ENCODE measurements around the gene OR4D2. TPM values are rescaled to one million over a fixed set of nuclear protein-coding genes. Genes with fewer than 3 reads are reported as not detected.

The OR4D2 gene
- total and polyA plus RNA-seq, 8 donors = not detected

DNA sequence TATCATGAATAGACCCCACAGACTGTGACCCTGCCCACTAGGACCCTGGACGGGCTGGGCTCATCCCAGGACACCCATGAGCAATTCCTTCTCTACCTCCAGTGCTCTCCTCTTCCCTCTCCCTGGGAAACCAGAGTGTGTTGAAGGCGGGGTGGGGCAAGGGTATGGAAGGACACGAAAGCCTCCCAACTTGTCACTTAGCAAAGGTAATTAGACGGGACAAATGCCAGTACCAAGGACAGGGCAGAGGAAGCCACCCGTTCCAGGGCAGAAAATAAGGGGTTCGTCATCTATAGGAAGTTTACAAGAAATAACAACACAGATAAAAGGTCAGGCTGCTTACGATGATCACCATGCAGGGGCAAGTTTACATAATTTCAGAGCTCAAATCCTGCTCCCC lies 20.9 kb downstream of the OR4D2 start:
- FAIRE-seq (no peak), ATAC-seq (no peak), DNase-seq (no peak)
- no peaks in the 10 kb centered on the region for H3K27me3 ChIP-seq
- no peak overlapping the region for H3K4me3 ChIP-seq
- no peak overlapping the region for H3K27ac ChIP-seq
- no peaks in the 10 kb centered on the region for H3K9me3 ChIP-seq
- TF ChIP-seq CTCF (IDR thresholded peaks at IDR 0.05) = no peak
- WGBS, 2 donors = 28 to 38% methylated on average over 7 of the region's 7 CpGs
- intact Hi-C loops (cut with DNase I) = no loop called here
- H3K36me3 ChIP-seq = no peaks in the 10 kb centered on the region
- no peaks in the 10 kb centered on the region for H3K4me1 ChIP-seq

DNA sequence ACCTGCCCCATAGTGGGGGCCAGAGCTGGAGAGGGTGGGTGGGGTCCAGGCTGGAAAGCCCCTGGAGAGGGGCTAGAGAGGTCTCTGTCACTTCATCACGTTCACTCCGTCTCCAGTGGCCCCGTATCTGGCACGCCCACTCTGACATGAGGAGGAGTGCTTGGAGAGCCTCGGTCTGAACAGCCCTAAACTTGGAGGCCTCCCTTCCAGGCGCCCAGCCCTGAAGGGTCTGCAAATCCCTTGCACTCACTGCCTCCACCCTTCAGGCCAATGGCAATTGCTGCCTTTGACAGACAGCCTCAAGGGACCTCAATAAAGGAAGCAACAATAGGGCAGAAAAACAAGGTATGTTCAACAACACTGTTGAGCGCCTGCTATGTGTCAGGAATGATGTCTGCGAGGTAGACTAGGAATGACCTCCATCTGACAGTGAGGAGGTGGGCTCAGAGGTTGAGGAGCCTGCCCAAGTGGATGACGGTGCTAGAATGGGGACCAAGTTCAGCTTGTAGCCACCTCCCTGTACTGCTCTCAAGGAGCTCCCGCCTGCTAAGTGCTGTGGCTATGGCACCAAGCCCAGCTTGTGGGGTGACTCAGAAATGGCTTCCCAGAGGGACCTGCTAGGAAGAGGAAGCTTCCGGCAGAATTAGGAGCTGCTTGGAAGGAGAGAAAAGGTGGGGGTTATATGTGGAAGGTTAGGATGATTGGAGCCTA lies 22.8 kb downstream of the OR4D2 start:
- H3K4me3 ChIP-seq = no peak overlapping the region
- no peaks in the 10 kb centered on the region for H3K4me1 ChIP-seq
- WGBS, 2 donors = 49 to 52% methylated on average over 11 of the region's 11 CpGs
- peak in 3 of 4 donors; percentile 47 to 69 (median 51) for ATAC-seq
- FAIRE-seq = no peak
- H3K9me3 ChIP-seq = no peaks in the 10 kb centered on the region
- no peaks in the 10 kb centered on the region for H3K36me3 ChIP-seq
- no peak for DNase-seq
- H3K27me3 ChIP-seq = no peaks in the 10 kb centered on the region
- no peak for TF ChIP-seq CTCF (IDR thresholded peaks at IDR 0.05)
- intact Hi-C loops (cut with DNase I) = no loop called here
- no peak overlapping the region for H3K27ac ChIP-seq

DNA sequence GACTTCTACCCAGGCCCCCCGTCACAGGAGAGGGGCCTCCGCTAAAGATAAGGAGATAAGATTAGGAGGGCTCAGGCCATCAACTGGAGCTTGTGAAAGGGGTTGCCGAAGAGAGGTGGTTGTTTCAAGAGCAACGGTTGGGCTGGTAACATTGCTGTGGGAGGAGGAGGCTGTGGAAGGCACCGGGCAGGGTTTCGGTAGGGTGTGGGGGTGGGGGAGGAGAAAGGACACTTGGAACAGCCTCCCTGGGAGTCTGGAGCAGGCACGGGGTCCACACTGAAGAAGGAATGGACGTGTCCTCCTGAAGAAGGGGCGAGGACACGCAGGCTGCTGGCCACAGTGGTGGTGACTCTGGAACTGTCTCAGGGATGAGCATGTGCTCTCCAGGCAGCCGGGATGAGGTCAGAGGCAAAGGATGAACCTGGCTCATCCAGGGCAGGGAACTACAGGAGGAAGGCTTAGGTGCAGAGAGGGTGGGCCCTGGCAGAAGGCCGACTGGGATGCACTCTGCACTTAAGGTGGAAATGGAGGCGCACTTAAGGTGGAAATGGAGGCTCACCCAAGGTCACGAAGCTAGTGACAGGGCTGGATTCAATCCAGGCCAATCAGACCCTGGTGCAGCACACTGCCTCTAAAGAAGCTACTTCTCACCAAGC lies 24.6 kb downstream of the OR4D2 start:
- WGBS, 2 donors = 25 to 40% methylated on average over 14 of the region's 14 CpGs
- Histone ChIP-seq H3K4me1 (no peaks in the 10 kb centered on the region), H3K27me3 (no peaks in the 10 kb centered on the region), H3K36me3 (no peaks in the 10 kb centered on the region), H3K27ac (no peak overlapping the region), H3K9me3 (no peaks in the 10 kb centered on the region), H3K4me3 (no peak overlapping the region)
- DNase-seq (no peak), ATAC-seq (no peak), FAIRE-seq (no peak)
- no peak for TF ChIP-seq CTCF (IDR thresholded peaks at IDR 0.05)
- intact Hi-C loops (cut with DNase I) = no loop called here

DNA sequence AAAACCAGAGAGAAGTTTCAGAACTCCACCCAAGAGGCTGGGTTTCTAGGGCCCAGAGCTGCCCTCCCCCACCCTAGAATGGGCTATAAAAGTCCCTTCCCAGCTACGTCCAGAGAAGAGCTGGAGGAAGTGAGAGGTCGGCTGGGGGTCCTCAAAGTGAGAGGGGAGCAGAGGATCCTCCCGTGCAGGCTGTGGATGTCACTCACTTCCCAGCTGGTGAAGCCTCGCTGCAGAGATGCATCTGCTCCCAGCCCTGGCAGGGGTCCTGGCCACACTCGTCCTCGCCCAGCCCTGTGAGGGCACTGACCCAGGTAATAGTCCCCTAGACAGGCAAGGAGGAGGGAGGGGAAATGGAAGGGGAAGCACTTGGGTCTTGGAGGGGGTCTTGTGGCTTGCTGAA lies 25.8 kb downstream of the OR4D2 start, which contains the start of gene EPX:
Gene EPX (plus strand): TSS at position 115 of the 400 bp plus-strand sequence. CDS start 121 bp downstream, at position 236.
- Histone ChIP-seq H3K27me3 (no peaks in the 10 kb centered on the region), H3K9me3 (no peaks in the 10 kb centered on the region), H3K27ac (no peak within 1 kb of the TSS), H3K4me3 (no peak within 1 kb of the TSS), H3K4me1 (no peaks in the 10 kb centered on the region), H3K36me3 (no peaks in the 10 kb centered on the region)
- ATAC-seq = no peak
- DNase-seq = no peak
- WGBS, 2 donors = 44 to 46% methylated on average over 6 of the region's 6 CpGs
- FAIRE-seq = no peak
- TF ChIP-seq CTCF (IDR thresholded peaks at IDR 0.05) = no peak
- intact Hi-C loops (cut with DNase I) = no loop called here
